ENCODE results near the gene IQCF2. TPM values are rescaled to one million over a fixed set of nuclear protein-coding genes. Genes with fewer than 3 reads are reported as not detected.

IQCF2 gene
- polyA plus RNA-seq, 1 donor from 2014 or later: not detected

DNA sequence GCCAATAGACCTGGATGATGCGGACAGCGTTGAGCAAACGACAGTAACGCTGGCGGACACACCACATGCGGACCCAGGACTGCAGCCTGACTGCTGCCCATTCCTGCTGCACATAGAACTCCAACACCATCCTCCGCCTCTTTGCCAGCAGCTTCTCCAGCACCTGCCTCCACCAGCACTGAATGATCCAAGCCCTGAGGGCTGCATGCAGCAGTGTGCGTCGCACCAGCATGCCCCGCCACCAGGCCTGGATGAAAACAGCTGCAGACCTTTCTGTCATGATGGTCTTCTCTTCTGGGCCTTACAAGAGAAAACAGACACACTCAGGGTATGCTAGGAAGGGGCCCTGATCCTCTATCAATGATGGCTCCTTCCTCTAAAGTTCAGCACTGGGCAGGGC is 12.5 kb downstream of the IQCF2 start:
- Histone ChIP-seq H3K9ac (ENCODE audit: low read length) (no peak overlapping the region), H3K4me2 (ENCODE audit: low read length) (no peak overlapping the region), H3K36me3 (ENCODE audit: insufficient read depth, low read length) (no peaks in the 10 kb centered on the region), H4K20me1 (ENCODE audit: insufficient read depth) (no peaks in the 10 kb centered on the region), H3K27ac (ENCODE audit: low read length) (no peak overlapping the region), H3K9me2 (ENCODE audit: insufficient read depth, low read length) (no peaks in the 10 kb centered on the region), H3K4me3 (ENCODE audit: low read length) (no peak overlapping the region), H3K79me2 (replicated peaks; ENCODE audit: insufficient read depth, low read length) (no peaks in the 10 kb centered on the region), H3F3A (ENCODE audit: insufficient read depth, low read length, poor library complexity, severe bottlenecking) (no peaks in the 10 kb centered on the region), H3K27me3 (ENCODE audit: insufficient read depth, low read depth, low read length) (no peaks in the 10 kb centered on the region), H2AFZ (ENCODE audit: low read depth, low read length) (no peak overlapping the region), H3K9me3 (ENCODE audit: low read length) (no peaks in the 10 kb centered on the region)
- TF ChIP-seq TAF1 (IDR thresholded peaks at IDR 0.05; ENCODE audit: low read depth): no peak
- TF ChIP-seq EZH2 (IDR thresholded peaks at IDR 0.05; ENCODE audit: borderline replicate concordance, insufficient read depth, low read length, poor library complexity, severe bottlenecking): no peak
- no peak for TF ChIP-seq EP300 (conservative IDR thresholded peaks at IDR 0.05; ENCODE audit: poor library complexity, severe bottlenecking)
- no peak for TF ChIP-seq MXI1 (conservative IDR thresholded peaks at IDR 0.05; ENCODE audit: poor library complexity, severe bottlenecking)
- TF ChIP-seq, protein P1, sequence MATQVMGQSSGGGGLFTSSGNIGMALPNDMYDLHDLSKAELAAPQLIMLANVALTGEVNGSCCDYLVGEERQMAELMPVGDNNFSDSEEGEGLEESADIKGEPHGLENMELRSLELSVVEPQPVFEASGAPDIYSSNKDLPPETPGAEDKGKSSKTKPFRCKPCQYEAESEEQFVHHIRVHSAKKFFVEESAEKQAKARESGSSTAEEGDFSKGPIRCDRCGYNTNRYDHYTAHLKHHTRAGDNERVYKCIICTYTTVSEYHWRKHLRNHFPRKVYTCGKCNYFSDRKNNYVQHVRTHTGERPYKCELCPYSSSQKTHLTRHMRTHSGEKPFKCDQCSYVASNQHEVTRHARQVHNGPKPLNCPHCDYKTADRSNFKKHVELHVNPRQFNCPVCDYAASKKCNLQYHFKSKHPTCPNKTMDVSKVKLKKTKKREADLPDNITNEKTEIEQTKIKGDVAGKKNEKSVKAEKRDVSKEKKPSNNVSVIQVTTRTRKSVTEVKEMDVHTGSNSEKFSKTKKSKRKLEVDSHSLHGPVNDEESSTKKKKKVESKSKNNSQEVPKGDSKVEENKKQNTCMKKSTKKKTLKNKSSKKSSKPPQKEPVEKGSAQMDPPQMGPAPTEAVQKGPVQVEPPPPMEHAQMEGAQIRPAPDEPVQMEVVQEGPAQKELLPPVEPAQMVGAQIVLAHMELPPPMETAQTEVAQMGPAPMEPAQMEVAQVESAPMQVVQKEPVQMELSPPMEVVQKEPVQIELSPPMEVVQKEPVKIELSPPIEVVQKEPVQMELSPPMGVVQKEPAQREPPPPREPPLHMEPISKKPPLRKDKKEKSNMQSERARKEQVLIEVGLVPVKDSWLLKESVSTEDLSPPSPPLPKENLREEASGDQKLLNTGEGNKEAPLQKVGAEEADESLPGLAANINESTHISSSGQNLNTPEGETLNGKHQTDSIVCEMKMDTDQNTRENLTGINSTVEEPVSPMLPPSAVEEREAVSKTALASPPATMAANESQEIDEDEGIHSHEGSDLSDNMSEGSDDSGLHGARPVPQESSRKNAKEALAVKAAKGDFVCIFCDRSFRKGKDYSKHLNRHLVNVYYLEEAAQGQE (IDR thresholded peaks at IDR 0.05; ENCODE audit: borderline replicate concordance): no peak
- TF ChIP-seq POLR2AphosphoS5 (IDR thresholded peaks at IDR 0.05): no peak
- no peak for TF ChIP-seq SMC3 (conservative IDR thresholded peaks at IDR 0.05; ENCODE audit: poor library complexity)
- TF ChIP-seq RAD21 (conservative IDR thresholded peaks at IDR 0.05): no peak
- TF ChIP-seq, protein P2, sequence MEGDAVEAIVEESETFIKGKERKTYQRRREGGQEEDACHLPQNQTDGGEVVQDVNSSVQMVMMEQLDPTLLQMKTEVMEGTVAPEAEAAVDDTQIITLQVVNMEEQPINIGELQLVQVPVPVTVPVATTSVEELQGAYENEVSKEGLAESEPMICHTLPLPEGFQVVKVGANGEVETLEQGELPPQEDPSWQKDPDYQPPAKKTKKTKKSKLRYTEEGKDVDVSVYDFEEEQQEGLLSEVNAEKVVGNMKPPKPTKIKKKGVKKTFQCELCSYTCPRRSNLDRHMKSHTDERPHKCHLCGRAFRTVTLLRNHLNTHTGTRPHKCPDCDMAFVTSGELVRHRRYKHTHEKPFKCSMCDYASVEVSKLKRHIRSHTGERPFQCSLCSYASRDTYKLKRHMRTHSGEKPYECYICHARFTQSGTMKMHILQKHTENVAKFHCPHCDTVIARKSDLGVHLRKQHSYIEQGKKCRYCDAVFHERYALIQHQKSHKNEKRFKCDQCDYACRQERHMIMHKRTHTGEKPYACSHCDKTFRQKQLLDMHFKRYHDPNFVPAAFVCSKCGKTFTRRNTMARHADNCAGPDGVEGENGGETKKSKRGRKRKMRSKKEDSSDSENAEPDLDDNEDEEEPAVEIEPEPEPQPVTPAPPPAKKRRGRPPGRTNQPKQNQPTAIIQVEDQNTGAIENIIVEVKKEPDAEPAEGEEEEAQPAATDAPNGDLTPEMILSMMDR (IDR thresholded peaks at IDR 0.05; ENCODE audit: poor library complexity, severe bottlenecking): no peak

DNA sequence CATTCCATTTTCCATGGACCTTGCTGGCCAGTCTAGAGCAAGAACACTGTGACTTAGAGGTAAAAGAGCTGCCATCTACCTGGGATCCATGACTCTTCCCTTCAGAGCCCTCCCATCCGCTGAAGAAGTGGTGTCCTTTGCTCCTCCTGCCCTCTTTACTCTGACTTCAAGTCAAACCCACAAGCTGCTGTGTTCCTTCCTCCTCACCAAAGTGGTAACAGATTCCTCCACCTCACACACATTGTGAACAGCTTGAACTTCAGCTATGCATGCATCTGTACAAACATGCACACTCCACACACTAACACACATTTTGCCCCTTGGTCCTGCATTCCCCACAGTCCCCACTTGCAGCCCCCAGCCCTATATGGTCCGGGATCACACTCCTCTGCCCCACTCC is 13.0 kb downstream of the IQCF2 start:
- no peaks in the 10 kb centered on the region for H3F3A ChIP-seq (ENCODE audit: insufficient read depth, low read length, poor library complexity, severe bottlenecking)
- no peak overlapping the region for H3K4me3 ChIP-seq (ENCODE audit: low read length)
- no peak overlapping the region for H3K27ac ChIP-seq (ENCODE audit: low read length)
- H3K27me3 ChIP-seq (ENCODE audit: insufficient read depth, low read depth, low read length): no peaks in the 10 kb centered on the region
- H3K36me3 ChIP-seq (ENCODE audit: insufficient read depth, low read length): no peaks in the 10 kb centered on the region
- TF ChIP-seq EP300 (conservative IDR thresholded peaks at IDR 0.05; ENCODE audit: poor library complexity, severe bottlenecking) (no peak), SMC3 (conservative IDR thresholded peaks at IDR 0.05; ENCODE audit: poor library complexity) (no peak)
- H4K20me1 ChIP-seq (ENCODE audit: insufficient read depth): no peaks in the 10 kb centered on the region
- no peaks in the 10 kb centered on the region for H3K79me2 ChIP-seq (replicated peaks; ENCODE audit: insufficient read depth, low read length)
- no peak overlapping the region for H3K9ac ChIP-seq (ENCODE audit: low read length)
- H2AFZ ChIP-seq (ENCODE audit: low read depth, low read length): no peak overlapping the region
- H3K9me2 ChIP-seq (ENCODE audit: insufficient read depth, low read length): no peaks in the 10 kb centered on the region
- H3K9me3 ChIP-seq (ENCODE audit: low read length): no peaks in the 10 kb centered on the region
- H3K4me2 ChIP-seq (ENCODE audit: low read length): no peak overlapping the region

DNA sequence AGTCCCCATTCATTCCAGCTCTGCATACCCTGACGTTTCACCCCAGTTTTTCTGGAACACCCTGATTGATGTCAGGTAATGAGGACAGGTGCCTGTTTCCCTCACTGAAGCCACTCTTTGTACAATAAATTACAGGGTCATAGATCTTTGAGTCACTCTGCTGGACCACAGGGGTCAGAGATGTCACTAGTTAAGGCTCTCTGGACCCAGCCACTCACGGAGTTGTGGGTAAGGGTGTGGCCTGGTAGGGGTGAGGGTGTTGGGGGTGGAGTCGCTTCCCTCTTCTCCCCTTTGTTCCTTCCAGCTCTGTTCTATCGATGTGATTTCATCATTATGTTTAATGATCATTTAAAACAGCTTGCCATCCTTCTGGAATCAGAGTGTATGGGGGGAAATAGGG is 13.5 kb downstream of the IQCF2 start:
- no peak overlapping the region for H3K9ac ChIP-seq (ENCODE audit: low read length)
- no peak overlapping the region for H2AFZ ChIP-seq (ENCODE audit: low read depth, low read length)
- H3K4me2 ChIP-seq (ENCODE audit: low read length): no peak overlapping the region

More for the DNA sequence above, 13.5 kb downstream of the IQCF2 start:
- no peaks in the 10 kb centered on the region for H3K9me3 ChIP-seq (ENCODE audit: low read length)
- TF ChIP-seq, protein P1 (IDR thresholded peaks at IDR 0.05; ENCODE audit: borderline replicate concordance): no peak
- TF ChIP-seq EZH2 (IDR thresholded peaks at IDR 0.05; ENCODE audit: borderline replicate concordance, insufficient read depth, low read length, poor library complexity, severe bottlenecking): no peak
- TF ChIP-seq POLR2AphosphoS5 (IDR thresholded peaks at IDR 0.05): no peak
- TF ChIP-seq RAD21 (conservative IDR thresholded peaks at IDR 0.05): no peak
- TF ChIP-seq, protein P2 (IDR thresholded peaks at IDR 0.05; ENCODE audit: poor library complexity, severe bottlenecking): no peak
- no peak for TF ChIP-seq MXI1 (conservative IDR thresholded peaks at IDR 0.05; ENCODE audit: poor library complexity, severe bottlenecking)
- TF ChIP-seq TAF1 (IDR thresholded peaks at IDR 0.05; ENCODE audit: low read depth): no peak
- no peak for TF ChIP-seq EP300 (conservative IDR thresholded peaks at IDR 0.05; ENCODE audit: poor library complexity, severe bottlenecking)
- TF ChIP-seq SMC3 (conservative IDR thresholded peaks at IDR 0.05; ENCODE audit: poor library complexity): no peak
- H3K36me3 ChIP-seq (ENCODE audit: insufficient read depth, low read length): no peaks in the 10 kb centered on the region
- no peaks in the 10 kb centered on the region for H3K27me3 ChIP-seq (ENCODE audit: insufficient read depth, low read depth, low read length)
- H3K4me3 ChIP-seq (ENCODE audit: low read length): no peak overlapping the region
- H4K20me1 ChIP-seq (ENCODE audit: insufficient read depth): no peaks in the 10 kb centered on the region
- H3K79me2 ChIP-seq (replicated peaks; ENCODE audit: insufficient read depth, low read length): no peaks in the 10 kb centered on the region
- H3K9me2 ChIP-seq (ENCODE audit: insufficient read depth, low read length): no peaks in the 10 kb centered on the region
- H3F3A ChIP-seq (ENCODE audit: insufficient read depth, low read length, poor library complexity, severe bottlenecking): no peaks in the 10 kb centered on the region
- no peak overlapping the region for H3K27ac ChIP-seq (ENCODE audit: low read length)
